Endothelial cell (in vitro differentiated cells): ENCODE results near the gene ERG. TPM values are rescaled to one million over a fixed set of nuclear protein-coding genes. Genes with fewer than 3 reads are reported as not detected.
A peak's percentile ranks its signal among the peaks of the same experiment; 100 is the strongest.

Source experiments
- DNase-seq: peaks from one replicate; pipeline ENCODE4 v3.0.0; 2021; ENCODE audit warnings: low spot score
- H3K27ac Mint-ChIP-seq: one replicate; pipeline ENCODE4 v1.8.0; 2021; ENCODE audit warnings: mixed read lengths, inconsistent platforms; ENCODE audit not compliant: unreplicated experiment
- H3K27me3 Mint-ChIP-seq: one replicate; pipeline ENCODE4 v1.8.0; 2021; ENCODE audit warnings: mild to moderate bottlenecking, moderate library complexity, mixed read lengths, inconsistent platforms; ENCODE audit not compliant: unreplicated experiment
- H3K36me3 Mint-ChIP-seq: one replicate; pipeline ENCODE4 v1.8.0; 2021; ENCODE audit warnings: mild to moderate bottlenecking, low read depth, mixed read lengths, inconsistent platforms; ENCODE audit not compliant: unreplicated experiment
- H3K4me1 Mint-ChIP-seq: one replicate; pipeline ENCODE4 v1.8.0; 2021; ENCODE audit warnings: mild to moderate bottlenecking, mixed read lengths, inconsistent platforms; ENCODE audit not compliant: unreplicated experiment
- H3K4me3 Mint-ChIP-seq: one replicate; pipeline ENCODE4 v1.8.0; 2021; ENCODE audit warnings: mild to moderate bottlenecking, mixed read lengths, inconsistent platforms; ENCODE audit not compliant: unreplicated experiment
- H3K9me3 Mint-ChIP-seq: one replicate; pipeline ENCODE4 v1.8.0; 2021; ENCODE audit warnings: mixed read lengths, inconsistent platforms; ENCODE audit not compliant: unreplicated experiment
- CTCF ChIP-seq: fragments of 200-600 bp; sonication (generic); IDR thresholded peaks from one replicate; pipeline ENCODE4 v1.5.0; 2021; ENCODE audit warnings: antibody characterized with exemption; ENCODE audit not compliant: unreplicated experiment
- total RNA-seq: library from RNA; stranded (reverse); fragmentation: NEBNext Ultra II Directional; extraction: Animal tissue kit (Norgen Biotek cat#: 25700); gene quantifications from one replicate; pipeline ENCODE4 v1.2.1, GENCODE V29; 2021; ENCODE audit not compliant: unreplicated experiment

The ERG gene
- total RNA-seq, 1 donor from 2014 or later: 133 TPM

DNA sequence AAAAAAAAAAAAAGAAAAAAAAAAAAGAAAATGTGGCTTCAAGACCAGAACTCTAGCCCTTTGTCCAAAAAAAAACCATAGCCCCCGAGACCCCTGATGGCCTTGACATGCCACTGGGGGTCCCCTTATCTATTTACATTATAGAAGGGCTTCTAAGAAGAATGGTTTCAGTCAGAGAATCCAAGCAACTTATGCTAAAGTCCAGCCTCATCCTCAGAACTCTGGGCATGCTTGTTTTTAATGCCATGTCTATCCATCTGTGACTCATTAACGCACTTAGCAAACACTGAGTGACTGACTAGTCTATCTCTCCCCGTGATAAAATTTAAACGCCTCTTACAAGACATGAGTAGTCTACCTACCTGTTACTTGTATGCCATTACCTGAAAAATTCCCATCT, 29.3 kb downstream of the ERG start:
- TF ChIP-seq CTCF: no peak
- H3K4me1 Mint-ChIP-seq: peaks cover 45% of the 10 kb centered on the region
- H3K36me3 Mint-ChIP-seq: peaks cover 28% of the 10 kb centered on the region
- peak overlapping the region; percentile 21 for H3K4me3 Mint-ChIP-seq
- peaks cover 4% of the 10 kb centered on the region for H3K27me3 Mint-ChIP-seq
- no peak for DNase-seq
- H3K27ac Mint-ChIP-seq: no peak overlapping the region
- no peaks in the 10 kb centered on the region for H3K9me3 Mint-ChIP-seq

GRCh38 chr21:38467911-38468310, 30.4 kb downstream of the ERG start:
- TF ChIP-seq CTCF: no peak
- no peak for DNase-seq
- Mint-ChIP-seq H3K36me3 (peaks cover 27% of the 10 kb centered on the region), H3K4me1 (peaks cover 36% of the 10 kb centered on the region), H3K27me3 (peaks cover 4% of the 10 kb centered on the region), H3K9me3 (no peaks in the 10 kb centered on the region), H3K27ac (no peak overlapping the region), H3K4me3 (no peak overlapping the region)

- H3K27me3 Mint-ChIP-seq: peaks cover 4% of the 10 kb centered on the region
- peak overlapping the region; percentile 40 for H3K4me3 Mint-ChIP-seq
- no peak for TF ChIP-seq CTCF
- DNase-seq: no peak
- no peaks in the 10 kb centered on the region for H3K9me3 Mint-ChIP-seq
- no peak overlapping the region for H3K27ac Mint-ChIP-seq
- H3K4me1 Mint-ChIP-seq: peaks cover 34% of the 10 kb centered on the region
- H3K36me3 Mint-ChIP-seq: peaks cover 27% of the 10 kb centered on the region
These were observed 30.9 kb downstream of the ERG start for GRCh38 chr21:38467374-38467773.

DNA sequence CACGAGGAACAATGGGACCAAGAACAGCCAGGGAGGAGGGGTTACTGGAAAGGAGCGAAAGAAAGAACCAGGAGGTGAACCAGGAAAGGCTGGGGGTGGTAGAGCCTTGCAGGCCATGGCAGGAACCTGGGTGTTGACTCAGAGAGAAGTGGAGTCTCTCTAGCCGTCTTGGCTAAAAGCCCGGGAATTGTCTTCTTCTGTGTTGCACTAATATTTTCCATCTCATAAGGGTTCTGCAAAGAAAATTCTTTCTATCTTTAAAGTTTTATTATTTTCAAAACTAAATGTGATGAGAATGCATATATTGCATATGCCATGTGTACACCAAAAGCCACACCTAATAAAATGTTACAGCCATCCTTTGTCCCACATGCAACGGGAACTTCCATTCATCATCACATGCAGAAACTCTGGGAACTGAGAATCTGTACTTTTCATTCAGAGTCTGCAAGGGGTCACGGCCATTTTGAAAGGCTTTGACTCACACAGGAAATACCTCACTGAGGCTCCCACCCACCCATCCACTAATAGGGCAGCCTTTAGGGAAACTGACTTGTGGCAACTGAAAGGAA, 38.0 kb downstream of the ERG start:
- H3K4me1 Mint-ChIP-seq: peaks cover 21% of the 10 kb centered on the region
- H3K27me3 Mint-ChIP-seq: peaks cover 4% of the 10 kb centered on the region
- no peak overlapping the region for H3K4me3 Mint-ChIP-seq
- DNase-seq: no peak
- peaks cover 19% of the 10 kb centered on the region for H3K36me3 Mint-ChIP-seq
- no peaks in the 10 kb centered on the region for H3K9me3 Mint-ChIP-seq
- TF ChIP-seq CTCF: no peak
- H3K27ac Mint-ChIP-seq: peak overlapping the region; percentile 8

DNA sequence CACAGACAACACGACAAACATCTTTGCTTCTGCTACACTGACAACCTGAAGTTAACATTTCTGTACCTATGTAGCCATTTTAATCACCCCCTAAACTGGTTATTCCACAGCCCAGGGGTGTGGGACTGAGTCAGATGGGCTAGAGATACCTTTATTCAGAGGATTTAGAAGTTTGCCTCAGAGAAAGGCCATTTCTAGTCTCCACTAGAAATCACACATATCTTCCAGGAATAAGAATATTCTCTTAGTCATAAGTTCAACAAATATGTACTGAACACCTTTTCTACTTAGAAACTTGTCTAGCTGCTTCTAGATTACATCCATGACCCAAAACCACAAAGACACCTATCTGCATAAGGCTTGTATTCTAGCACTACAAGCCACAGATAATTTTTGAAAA, 38.8 kb downstream of the ERG start:
- Mint-ChIP-seq H3K9me3 (no peaks in the 10 kb centered on the region), H3K4me1 (peaks cover 21% of the 10 kb centered on the region), H3K27me3 (no peaks in the 10 kb centered on the region), H3K27ac (no peak overlapping the region), H3K4me3 (no peak overlapping the region), H3K36me3 (peaks cover 11% of the 10 kb centered on the region)
- DNase-seq: no peak
- no peak for TF ChIP-seq CTCF
